Measurements from ENCODE around the gene FNDC8. TPM values are rescaled to one million over a fixed set of nuclear protein-coding genes. Genes with fewer than 3 reads are reported as not detected.

The FNDC8 gene
- total and polyA plus RNA-seq, 9 of the 15 experiments (the other 6 are each of a cell fraction or from before 2014, with no cell fraction given), result 0.04 TPM; not detected in 8

DNA sequence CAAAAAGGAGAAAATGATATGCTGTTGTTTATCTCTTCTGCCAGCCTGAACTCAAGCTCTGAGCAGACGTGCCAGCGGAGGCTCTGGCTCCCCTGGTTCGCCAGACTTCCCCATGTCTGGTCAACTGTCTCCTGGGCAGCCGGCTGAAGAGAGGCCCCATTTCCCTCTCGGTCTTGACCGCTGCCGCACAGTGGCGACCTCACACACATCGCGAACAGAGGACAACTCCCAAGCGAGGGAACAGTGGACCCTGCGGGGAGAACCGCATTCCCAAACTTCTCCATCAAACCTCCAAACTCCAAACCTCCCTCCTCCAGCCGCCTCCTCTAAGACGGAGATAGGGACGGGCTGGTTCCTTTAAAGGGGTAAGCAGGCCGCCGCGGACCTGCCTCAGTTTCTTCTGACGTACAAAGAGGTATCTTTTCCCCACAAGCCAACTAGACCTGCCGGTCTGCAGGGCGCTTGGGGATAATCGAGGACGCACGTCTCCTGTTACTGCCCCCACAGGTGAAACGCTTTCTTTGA, 33.0 kb upstream of the FNDC8 start (continued):
- TF ChIP-seq, protein P1, sequence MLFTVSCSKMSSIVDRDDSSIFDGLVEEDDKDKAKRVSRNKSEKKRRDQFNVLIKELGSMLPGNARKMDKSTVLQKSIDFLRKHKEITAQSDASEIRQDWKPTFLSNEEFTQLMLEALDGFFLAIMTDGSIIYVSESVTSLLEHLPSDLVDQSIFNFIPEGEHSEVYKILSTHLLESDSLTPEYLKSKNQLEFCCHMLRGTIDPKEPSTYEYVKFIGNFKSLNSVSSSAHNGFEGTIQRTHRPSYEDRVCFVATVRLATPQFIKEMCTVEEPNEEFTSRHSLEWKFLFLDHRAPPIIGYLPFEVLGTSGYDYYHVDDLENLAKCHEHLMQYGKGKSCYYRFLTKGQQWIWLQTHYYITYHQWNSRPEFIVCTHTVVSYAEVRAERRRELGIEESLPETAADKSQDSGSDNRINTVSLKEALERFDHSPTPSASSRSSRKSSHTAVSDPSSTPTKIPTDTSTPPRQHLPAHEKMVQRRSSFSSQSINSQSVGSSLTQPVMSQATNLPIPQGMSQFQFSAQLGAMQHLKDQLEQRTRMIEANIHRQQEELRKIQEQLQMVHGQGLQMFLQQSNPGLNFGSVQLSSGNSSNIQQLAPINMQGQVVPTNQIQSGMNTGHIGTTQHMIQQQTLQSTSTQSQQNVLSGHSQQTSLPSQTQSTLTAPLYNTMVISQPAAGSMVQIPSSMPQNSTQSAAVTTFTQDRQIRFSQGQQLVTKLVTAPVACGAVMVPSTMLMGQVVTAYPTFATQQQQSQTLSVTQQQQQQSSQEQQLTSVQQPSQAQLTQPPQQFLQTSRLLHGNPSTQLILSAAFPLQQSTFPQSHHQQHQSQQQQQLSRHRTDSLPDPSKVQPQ (CRISPR knock-in tag; IDR thresholded peaks at IDR 0.05; ENCODE audit: borderline replicate concordance), result no peak
- no peak for TF ChIP-seq CHD4 (IDR thresholded peaks at IDR 0.05; ENCODE audit: insufficient read depth, insufficient replicate concordance, low read depth, low read length, poor library complexity, severe bottlenecking)
- no peak for TF ChIP-seq ZNF165 (CRISPR knock-in tag; IDR thresholded peaks at IDR 0.05; ENCODE audit: borderline replicate concordance)
- no peak for TF ChIP-seq ADNP (tag; IDR thresholded peaks at IDR 0.05)
- no peak for TF ChIP-seq NCOA2 (IDR thresholded peaks at IDR 0.05; ENCODE audit: partially characterized antibody in 2 of 2)
- no peak for TF ChIP-seq BACH1 (tag; IDR thresholded peaks at IDR 0.05)
- TF ChIP-seq GTF2A2 (tag; IDR thresholded peaks at IDR 0.05), result no peak
- TF ChIP-seq, protein P2, sequence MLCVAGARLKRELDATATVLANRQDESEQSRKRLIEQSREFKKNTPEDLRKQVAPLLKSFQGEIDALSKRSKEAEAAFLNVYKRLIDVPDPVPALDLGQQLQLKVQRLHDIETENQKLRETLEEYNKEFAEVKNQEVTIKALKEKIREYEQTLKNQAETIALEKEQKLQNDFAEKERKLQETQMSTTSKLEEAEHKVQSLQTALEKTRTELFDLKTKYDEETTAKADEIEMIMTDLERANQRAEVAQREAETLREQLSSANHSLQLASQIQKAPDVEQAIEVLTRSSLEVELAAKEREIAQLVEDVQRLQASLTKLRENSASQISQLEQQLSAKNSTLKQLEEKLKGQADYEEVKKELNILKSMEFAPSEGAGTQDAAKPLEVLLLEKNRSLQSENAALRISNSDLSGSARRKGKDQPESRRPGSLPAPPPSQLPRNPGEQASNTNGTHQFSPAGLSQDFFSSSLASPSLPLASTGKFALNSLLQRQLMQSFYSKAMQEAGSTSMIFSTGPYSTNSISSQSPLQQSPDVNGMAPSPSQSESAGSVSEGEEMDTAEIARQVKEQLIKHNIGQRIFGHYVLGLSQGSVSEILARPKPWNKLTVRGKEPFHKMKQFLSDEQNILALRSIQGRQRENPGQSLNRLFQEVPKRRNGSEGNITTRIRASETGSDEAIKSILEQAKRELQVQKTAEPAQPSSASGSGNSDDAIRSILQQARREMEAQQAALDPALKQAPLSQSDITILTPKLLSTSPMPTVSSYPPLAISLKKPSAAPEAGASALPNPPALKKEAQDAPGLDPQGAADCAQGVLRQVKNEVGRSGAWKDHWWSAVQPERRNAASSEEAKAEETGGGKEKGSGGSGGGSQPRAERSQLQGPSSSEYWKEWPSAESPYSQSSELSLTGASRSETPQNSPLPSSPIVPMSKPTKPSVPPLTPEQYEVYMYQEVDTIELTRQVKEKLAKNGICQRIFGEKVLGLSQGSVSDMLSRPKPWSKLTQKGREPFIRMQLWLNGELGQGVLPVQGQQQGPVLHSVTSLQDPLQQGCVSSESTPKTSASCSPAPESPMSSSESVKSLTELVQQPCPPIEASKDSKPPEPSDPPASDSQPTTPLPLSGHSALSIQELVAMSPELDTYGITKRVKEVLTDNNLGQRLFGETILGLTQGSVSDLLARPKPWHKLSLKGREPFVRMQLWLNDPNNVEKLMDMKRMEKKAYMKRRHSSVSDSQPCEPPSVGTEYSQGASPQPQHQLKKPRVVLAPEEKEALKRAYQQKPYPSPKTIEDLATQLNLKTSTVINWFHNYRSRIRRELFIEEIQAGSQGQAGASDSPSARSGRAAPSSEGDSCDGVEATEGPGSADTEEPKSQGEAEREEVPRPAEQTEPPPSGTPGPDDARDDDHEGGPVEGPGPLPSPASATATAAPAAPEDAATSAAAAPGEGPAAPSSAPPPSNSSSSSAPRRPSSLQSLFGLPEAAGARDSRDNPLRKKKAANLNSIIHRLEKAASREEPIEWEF (CRISPR knock-in tag; IDR thresholded peaks at IDR 0.05), result no peak
- TF ChIP-seq, protein P3, sequence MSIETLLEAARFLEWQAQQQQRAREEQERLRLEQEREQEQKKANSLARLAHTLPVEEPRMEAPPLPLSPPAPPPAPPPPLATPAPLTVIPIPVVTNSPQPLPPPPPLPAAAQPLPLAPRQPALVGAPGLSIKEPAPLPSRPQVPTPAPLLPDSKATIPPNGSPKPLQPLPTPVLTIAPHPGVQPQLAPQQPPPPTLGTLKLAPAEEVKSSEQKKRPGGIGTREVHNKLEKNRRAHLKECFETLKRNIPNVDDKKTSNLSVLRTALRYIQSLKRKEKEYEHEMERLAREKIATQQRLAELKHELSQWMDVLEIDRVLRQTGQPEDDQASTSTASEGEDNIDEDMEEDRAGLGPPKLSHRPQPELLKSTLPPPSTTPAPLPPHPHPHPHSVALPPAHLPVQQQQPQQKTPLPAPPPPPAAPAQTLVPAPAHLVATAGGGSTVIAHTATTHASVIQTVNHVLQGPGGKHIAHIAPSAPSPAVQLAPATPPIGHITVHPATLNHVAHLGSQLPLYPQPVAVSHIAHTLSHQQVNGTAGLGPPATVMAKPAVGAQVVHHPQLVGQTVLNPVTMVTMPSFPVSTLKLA (conservative IDR thresholded peaks at IDR 0.05), result no peak
- TF ChIP-seq, protein P4, sequence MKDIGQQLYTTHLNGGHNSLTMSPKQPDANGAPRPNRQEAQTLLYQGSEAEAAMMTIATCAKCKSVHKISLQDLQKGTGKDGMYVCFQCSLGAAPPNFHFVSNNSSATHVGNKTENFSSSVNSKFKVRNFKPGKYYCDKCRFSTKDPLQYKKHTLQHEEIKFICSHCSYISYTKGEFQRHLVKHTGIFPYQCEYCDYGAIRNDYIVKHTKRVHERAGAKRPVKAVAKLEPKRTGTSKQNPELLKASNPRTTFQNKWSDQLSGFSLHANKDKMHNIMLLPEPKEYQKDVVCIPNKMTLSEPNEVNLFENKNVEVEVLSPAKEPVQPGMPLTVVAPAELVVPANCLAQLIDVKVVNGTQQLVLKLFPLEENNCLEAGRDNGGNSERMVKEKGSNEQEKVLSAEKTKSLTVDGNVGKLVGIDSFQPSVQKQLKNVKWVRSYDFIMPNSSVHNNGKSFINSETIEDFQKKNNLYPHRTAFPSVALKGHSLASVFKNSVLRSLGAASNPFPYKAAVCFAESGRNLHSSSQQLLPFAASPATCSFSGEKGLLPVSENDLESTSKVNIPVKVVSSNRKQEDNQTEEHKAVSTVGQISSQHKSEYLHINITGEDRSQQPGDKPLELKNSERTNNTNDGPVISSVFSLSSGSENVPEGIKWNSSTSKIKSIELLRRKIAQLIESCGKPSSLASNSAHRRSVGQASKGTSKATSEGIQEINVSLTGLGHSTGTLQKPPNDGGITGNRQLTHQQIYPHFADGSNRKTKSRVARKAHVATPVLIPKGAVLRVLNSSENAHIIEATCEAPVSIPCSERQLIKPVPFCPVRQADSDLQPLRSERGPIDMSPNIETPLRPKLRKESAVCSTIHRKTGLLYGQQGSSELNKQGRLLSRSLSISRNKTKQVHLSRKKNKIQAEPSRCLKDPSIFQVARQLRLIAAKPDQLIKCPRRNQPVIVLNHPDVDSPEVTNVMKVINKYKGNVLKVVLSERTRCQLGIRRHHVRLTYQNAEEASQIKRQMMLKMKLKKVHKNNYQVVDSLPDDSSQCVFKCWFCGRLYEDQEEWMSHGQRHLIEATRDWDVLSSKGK (CRISPR knock-in tag; IDR thresholded peaks at IDR 0.05), result no peak
- no peak for TF ChIP-seq CHCHD3 (CRISPR knock-in tag; IDR thresholded peaks at IDR 0.05)
- TF ChIP-seq ZNF780A (CRISPR knock-in tag; IDR thresholded peaks at IDR 0.05), result no peak
- peak; percentile 70; the same call in 1 of the 2 replicates for TF ChIP-seq XRCC5 (IDR thresholded peaks at IDR 0.05; ENCODE audit: low read depth, low read length)
